GM20000 (cell line): ENCODE measurements around the gene APBA1.

Experiments used
- DNase-seq: peaks from one replicate; pipeline ENCODE4 v3.0.0; 2012; ENCODE audit warnings: low spot score
- TF ChIP-seq, protein P1 (sequence below): IDR thresholded peaks from 2 replicates; pipeline ENCODE4 v1.5.1; 2012; ENCODE audit warnings: mild to moderate bottlenecking, control low read depth; ENCODE audit errors: extremely low read depth, missing control alignments

The APBA1 gene

DNA sequence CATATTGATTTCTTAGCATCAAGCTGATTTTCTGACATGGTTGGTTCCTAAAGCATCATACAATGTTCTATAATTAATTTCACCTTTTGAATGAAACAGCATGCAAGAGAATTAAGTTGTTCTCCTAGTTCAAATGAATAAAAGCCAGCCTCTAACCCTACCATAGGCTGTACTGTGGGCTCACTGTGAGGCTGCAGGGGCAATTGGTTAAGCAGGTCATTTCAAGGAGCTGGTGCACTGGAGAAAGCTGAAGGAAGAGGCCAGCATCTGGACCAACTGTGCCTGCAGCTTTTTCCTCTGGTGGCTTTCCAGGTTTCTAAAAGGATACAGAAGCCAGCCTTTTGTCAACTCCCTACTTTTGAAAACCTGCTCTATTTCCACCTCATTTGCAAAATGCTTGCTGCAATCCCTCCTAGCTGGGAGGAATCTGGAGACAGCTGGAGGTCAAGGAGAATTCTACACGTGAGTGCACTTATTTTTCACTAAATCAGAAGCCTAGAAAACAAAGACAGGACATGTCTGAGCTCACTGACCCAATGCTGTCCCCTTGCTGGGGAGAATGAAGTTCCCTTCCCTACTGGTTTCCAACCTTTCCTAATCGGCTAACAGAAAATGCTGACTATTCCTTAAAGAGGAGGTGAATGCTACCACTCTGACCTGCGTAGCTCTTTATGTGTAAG is 158.9 kb downstream of the APBA1 start:
- DNase-seq: no peak
- TF ChIP-seq, protein P1, sequence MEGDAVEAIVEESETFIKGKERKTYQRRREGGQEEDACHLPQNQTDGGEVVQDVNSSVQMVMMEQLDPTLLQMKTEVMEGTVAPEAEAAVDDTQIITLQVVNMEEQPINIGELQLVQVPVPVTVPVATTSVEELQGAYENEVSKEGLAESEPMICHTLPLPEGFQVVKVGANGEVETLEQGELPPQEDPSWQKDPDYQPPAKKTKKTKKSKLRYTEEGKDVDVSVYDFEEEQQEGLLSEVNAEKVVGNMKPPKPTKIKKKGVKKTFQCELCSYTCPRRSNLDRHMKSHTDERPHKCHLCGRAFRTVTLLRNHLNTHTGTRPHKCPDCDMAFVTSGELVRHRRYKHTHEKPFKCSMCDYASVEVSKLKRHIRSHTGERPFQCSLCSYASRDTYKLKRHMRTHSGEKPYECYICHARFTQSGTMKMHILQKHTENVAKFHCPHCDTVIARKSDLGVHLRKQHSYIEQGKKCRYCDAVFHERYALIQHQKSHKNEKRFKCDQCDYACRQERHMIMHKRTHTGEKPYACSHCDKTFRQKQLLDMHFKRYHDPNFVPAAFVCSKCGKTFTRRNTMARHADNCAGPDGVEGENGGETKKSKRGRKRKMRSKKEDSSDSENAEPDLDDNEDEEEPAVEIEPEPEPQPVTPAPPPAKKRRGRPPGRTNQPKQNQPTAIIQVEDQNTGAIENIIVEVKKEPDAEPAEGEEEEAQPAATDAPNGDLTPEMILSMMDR: no peak

DNA sequence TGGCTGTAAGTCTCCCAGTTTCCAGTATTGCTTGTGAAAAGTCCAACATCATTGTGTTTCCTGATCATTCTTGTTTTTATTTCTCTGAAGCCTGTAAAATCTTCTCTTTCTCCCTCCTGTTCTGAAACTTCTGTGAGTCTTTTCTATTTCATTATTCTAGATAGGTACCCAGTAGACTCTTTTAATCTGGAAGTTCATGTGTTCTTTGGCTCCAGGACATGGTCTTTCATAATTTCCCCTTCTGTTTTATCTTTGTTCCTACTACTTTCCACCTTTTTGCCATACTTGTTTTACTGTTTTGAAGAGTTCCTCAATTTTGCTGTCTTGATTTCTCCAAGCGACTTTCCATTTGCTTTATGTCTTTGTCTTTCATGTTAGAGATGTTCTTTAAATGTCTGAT is 168.1 kb downstream of the APBA1 start:
- TF ChIP-seq, protein P1: no peak
- no peak for DNase-seq

DNA sequence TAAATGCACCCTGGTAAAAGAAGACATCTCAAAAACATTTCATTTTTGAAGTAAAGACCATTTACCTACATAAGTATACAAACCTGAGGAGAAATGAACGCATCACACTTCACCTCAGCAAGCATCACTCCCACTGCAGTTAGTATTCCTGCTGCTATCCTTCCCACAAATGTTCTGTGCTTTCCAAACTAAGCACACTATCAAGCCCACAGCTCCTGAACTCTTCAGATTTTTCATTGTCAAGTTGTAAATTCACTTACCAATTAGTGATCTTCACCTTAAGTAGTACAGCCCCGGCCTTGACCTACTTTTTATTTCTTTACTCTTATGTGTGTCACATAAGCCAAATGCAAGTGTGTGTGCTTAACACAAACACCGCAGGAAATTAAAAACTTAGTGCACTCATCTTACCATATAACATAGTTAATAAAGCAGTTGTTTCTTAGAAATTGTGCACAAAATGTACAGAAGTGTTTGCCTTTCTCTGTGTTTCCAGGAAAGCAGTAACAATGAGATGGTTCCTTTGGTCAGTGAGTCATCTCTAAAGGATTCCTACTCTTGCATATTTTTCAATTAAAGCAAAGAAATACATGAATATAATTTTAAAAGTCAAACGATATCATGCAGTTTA is 169.4 kb downstream of the APBA1 start:
- TF ChIP-seq, protein P1: no peak
- DNase-seq: no peak

DNA sequence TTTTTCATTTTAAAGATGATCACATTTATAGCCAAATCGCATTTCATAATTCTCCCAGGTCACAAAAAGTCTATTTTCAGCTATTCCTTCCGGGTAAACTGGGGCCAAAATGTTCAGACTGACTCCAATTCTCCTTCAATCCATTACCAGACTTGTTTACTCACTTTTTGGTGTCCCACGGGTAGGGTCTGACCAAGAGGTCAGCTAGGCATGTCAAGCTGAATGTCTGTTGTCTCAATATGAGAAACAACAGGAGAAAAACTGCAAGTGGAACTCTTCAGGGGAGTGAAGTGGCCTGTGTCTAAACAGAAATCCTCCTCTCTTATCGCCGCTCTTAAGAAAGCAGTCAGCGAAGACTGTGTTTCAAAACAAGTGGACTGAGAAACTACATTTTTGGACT is 171.3 kb downstream of the APBA1 start:
- TF ChIP-seq, protein P1: no peak
- no peak for DNase-seq

DNA sequence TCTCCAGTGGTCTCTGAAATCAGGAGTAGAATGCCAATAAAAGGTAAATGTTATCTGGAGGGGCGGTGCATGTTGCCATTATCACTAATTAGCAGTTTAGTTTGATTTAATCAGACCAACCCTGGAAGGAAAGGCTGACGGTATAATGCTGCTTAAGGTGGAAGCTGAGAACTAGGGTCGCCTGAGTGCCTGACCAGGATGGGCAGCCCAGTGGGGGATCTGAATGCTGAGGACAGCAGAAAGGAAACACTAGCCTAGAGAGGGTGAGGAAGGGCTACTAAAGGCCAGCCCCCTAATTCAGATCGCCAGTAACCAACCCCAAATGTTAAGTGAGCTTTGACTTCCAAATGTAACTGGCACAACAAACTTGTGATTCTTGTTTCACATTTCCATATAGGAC is 172.2 kb downstream of the APBA1 start:
- DNase-seq: no peak
- TF ChIP-seq, protein P1: no peak

DNA sequence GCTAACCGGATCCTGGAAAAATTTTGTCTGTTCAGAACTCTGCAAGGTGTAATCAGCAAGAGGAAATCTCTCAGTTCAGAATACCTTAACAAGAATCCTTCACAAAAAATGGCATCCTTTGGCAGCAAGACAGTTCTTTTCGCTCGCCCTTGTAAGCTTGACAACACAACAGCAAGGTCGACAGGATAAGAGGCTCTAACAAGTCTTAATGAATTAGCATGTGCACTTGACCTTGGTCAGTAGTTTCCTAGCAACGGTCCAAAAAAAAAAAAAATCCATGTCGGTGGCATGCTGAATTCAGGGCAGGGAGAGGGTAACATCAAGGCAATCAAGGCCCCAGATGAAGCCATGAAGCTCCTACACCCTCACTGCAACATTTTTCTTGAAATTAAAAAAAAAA is 172.8 kb downstream of the APBA1 start:
- DNase-seq: no peak
- TF ChIP-seq, protein P1: no peak

DNA sequence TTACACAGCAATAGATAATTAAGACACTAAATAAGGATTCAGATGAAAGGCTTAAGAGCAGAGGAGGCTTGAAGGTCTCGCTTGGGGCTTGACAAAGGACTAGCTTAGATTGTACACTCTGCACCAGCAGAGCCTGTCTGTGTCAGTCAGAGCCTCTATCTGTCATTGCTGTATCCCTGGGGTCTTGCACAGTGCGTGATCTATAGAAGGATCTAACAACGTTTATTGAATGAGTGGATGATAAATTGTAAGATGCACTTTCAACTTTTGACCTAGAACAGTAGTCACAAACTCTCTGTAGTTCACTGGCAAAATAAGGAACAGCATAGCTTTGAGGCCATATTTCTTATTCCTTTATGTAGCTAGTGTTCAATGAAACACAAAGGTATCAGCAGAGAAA is 173.7 kb downstream of the APBA1 start:
- TF ChIP-seq, protein P1: no peak
- DNase-seq: no peak
